Liver (tissue), 9 donors: Measurements from ENCODE around the gene CACNA1E. TPM values are rescaled to one million over a fixed set of nuclear protein-coding genes. Genes with fewer than 3 reads are reported as not detected.

Source experiments
- DNase-seq: peaks from one replicate; pipeline ENCODE4 v3.0.0-alpha.2; 2017; ENCODE audit warnings: low spot score
- H3K27ac ChIP-seq, 2 donors: one replicate each; pipeline ENCODE4 v1.7.0; 2013; ENCODE audit warnings: inconsistent platforms in 2 of 2, low read length in 2 of 2, control low read depth in 1 of 2, low read depth in 1 of 2, mild to moderate bottlenecking in 1 of 2
- H3K27me3 ChIP-seq, 4 donors: one replicate each; pipeline versions ENCODE4 v1.6.1 to v1.7.0; 2013; ENCODE audit warnings: low read length in 3 of 4, inconsistent platforms in 1 of 4, mild to moderate bottlenecking in 1 of 4, moderate library complexity in 1 of 4; ENCODE audit not compliant: control insufficient read depth in 4 of 4, insufficient read depth in 4 of 4
- H3K36me3 ChIP-seq, 4 donors: one replicate each; pipeline versions ENCODE4 v1.6.1 to v1.7.0; 2013; ENCODE audit warnings: low read length in 3 of 4, mild to moderate bottlenecking in 3 of 4, low read depth in 1 of 4, moderate library complexity in 1 of 4; ENCODE audit not compliant: control insufficient read depth in 4 of 4, insufficient read depth in 3 of 4
- H3K4me1 ChIP-seq, 4 donors: one replicate each; pipeline versions ENCODE4 v1.6.1 to v1.7.0; 2013; ENCODE audit warnings: low read length in 3 of 4, mild to moderate bottlenecking in 3 of 4, moderate library complexity in 1 of 4; ENCODE audit not compliant: control insufficient read depth in 4 of 4, insufficient read depth in 4 of 4
- H3K4me3 ChIP-seq, 3 donors: one replicate each; pipeline versions ENCODE4 v1.6.1 to v1.7.0; 2013; ENCODE audit warnings: low read length in 3 of 3, control low read depth in 1 of 3, low read depth in 1 of 3, mild to moderate bottlenecking in 1 of 3
- H3K9ac ChIP-seq, 2 donors: one replicate each; pipeline ENCODE4 v1.7.0; 2013; ENCODE audit warnings: low read length in 2 of 2, mild to moderate bottlenecking in 2 of 2, moderate library complexity in 2 of 2, control low read depth in 1 of 2, low read depth in 1 of 2
- H3K9me3 ChIP-seq, 4 donors: one replicate each; pipeline versions ENCODE4 v1.6.1 to v1.7.0; 2013; ENCODE audit warnings: low read length in 3 of 4; ENCODE audit not compliant: control insufficient read depth in 4 of 4
- EGR1 ChIP-seq, 2 donors: IDR thresholded peaks; 2 replicates each; pipeline ENCODE4 v1.6.1; 2016 to 2018; ENCODE audit warnings: antibody characterized with exemption in 2 of 2, low read depth in 2 of 2
- FOXA1 ChIP-seq: IDR thresholded peaks from 2 replicates; pipeline ENCODE4 v1.6.1; 2016; ENCODE audit warnings: antibody characterized with exemption
- GABPA ChIP-seq, 2 donors: IDR thresholded peaks in 1 of 2; conservative IDR thresholded peaks in 1 of 2; 2 replicates each; pipeline ENCODE4 v1.6.1; 2016; ENCODE audit warnings: antibody characterized with exemption in 2 of 2, mild to moderate bottlenecking in 1 of 2, moderate library complexity in 1 of 2
- HNF4A ChIP-seq, 2 donors: conservative IDR thresholded peaks; 2 replicates each; pipeline ENCODE4 v1.6.1; 2016; ENCODE audit warnings: antibody characterized with exemption in 2 of 2, mild to moderate bottlenecking in 2 of 2
- HNF4G ChIP-seq: IDR thresholded peaks from 2 replicates; pipeline ENCODE4 v1.6.1; 2016; ENCODE audit warnings: antibody characterized with exemption
- JUND ChIP-seq, 2 donors: IDR thresholded peaks; 2 replicates each; pipeline ENCODE4 v1.6.1; 2016; ENCODE audit warnings: antibody characterized with exemption in 2 of 2
- NR2F2 ChIP-seq: IDR thresholded peaks from 2 replicates; pipeline ENCODE4 v1.6.1; 2016; ENCODE audit warnings: antibody characterized with exemption
- RXRA ChIP-seq, 2 donors: IDR thresholded peaks; 2 replicates each; pipeline ENCODE4 v1.6.1; 2017 to 2018; ENCODE audit warnings: antibody characterized with exemption in 2 of 2, mild to moderate bottlenecking in 1 of 2
- SP1 ChIP-seq: IDR thresholded peaks from 2 replicates; pipeline ENCODE4 v1.6.1; 2018; ENCODE audit warnings: antibody characterized with exemption, mild to moderate bottlenecking
- TAF1 ChIP-seq: conservative IDR thresholded peaks from 2 replicates; pipeline ENCODE4 v1.6.1; 2016; ENCODE audit warnings: antibody characterized with exemption, mild to moderate bottlenecking
- WGBS: extraction: QIAGEN DNeasy Blood & Tissue Kit; methylation state at CpG from one replicate; pipeline ENCODE4 v1.1.7; 2013; 5-methylcytosine and 5-hydroxymethylcytosine counted together
- polyA plus RNA-seq, 2 donors: library from polyadenylated mRNA; stranded (reverse) in 1 of 2; unstranded in 1 of 2; fragments of 200-250 nt in 1 of 2; fragments of >200 nt in 1 of 2; fragmentation: Nextera tagmentation in 1 of 2; extraction: Ambion mirVana in 1 of 2; gene quantifications; one replicate each; pipeline versions ENCODE4 v1.2.1 to v1.2.3, GENCODE V29; 2013 to 2015
- total RNA-seq, 2 donors: library from RNA; depleted of rRNA; stranded (reverse); fragments of >200 nt; gene quantifications; one replicate each; pipeline ENCODE4 v1.2.3, GENCODE V29; 2014
- TF ChIP-seq, protein P1 (sequence below): IDR thresholded peaks from 2 replicates; pipeline ENCODE4 v1.6.1; 2016; ENCODE audit warnings: antibody characterized with exemption
- TF ChIP-seq, protein P2 (sequence below): fragments of 150-350 bp; IDR thresholded peaks from 2 replicates; pipeline ENCODE4 v1.5.1; 2017; ENCODE audit warnings: improper control_type of control experiment, low read depth, low read length; ENCODE audit not compliant: missing input control
- TF ChIP-seq, protein P3 (sequence below): IDR thresholded peaks from 2 replicates; pipeline ENCODE4 v1.6.1; 2016; ENCODE audit warnings: antibody characterized with exemption
- TF ChIP-seq, protein P4 (sequence below): IDR thresholded peaks from 2 replicates; pipeline ENCODE4 v1.6.1; 2016; ENCODE audit warnings: antibody characterized with exemption
- TF ChIP-seq, protein P5 (sequence below): IDR thresholded peaks from 2 replicates; pipeline ENCODE4 v1.6.1; 2016; ENCODE audit warnings: antibody characterized with exemption, mild to moderate bottlenecking
- donor health status: healthy.
- donor health status: healthy.
- donor health status: healthy.
- donor health status: healthy.
- donor health status: healthy.

The CACNA1E gene
- total and polyA plus RNA-seq, 4 donors, result under 0.01 to 0.08 (median 0.01) TPM; not detected in 1

DNA sequence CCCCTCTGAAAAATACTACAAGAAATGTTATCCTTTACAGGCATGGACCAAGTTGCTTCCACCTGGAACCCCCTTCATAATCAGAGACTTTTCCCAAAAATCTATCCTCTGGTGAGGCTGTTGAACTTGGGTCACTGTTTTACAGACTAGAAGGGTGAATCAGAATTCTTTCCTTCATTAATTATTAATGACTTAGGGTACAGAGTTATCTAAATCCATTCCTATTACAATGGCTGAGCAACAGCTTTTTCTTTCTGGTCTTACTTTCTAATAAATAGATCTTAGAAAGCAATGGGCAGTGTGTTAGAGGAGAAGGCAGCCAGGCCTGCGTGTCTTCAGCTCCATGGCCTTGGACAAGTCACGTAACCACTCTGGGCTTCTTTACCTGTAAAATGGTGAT lies 294.0 kb downstream of the CACNA1E start:
- Histone ChIP-seq H3K4me1 (no peaks in the 10 kb centered on the region), H3K4me3 (no peak overlapping the region), H3K27ac (no peak overlapping the region), H3K9me3 (no peaks in the 10 kb centered on the region), H3K27me3 (peaks cover 0 to 3% (median 0%) of the 10 kb centered on the region in 4 donors), H3K36me3 (no peaks in the 10 kb centered on the region), H3K9ac (no peak overlapping the region)
- 83% methylated on average over 2 of the region's 2 CpGs for WGBS
- DNase-seq, result no peak
- TF ChIP-seq, protein P1, sequence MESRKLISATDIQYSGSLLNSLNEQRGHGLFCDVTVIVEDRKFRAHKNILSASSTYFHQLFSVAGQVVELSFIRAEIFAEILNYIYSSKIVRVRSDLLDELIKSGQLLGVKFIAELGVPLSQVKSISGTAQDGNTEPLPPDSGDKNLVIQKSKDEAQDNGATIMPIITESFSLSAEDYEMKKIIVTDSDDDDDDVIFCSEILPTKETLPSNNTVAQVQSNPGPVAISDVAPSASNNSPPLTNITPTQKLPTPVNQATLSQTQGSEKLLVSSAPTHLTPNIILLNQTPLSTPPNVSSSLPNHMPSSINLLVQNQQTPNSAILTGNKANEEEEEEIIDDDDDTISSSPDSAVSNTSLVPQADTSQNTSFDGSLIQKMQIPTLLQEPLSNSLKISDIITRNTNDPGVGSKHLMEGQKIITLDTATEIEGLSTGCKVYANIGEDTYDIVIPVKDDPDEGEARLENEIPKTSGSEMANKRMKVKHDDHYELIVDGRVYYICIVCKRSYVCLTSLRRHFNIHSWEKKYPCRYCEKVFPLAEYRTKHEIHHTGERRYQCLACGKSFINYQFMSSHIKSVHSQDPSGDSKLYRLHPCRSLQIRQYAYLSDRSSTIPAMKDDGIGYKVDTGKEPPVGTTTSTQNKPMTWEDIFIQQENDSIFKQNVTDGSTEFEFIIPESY, result no peak
- TF ChIP-seq HNF4A (conservative IDR thresholded peaks at IDR 0.05) (no peak), EGR1 (IDR thresholded peaks at IDR 0.05; ENCODE audit: low read depth in 2 of 2) (no peak), HNF4G (no peak), GABPA (IDR thresholded peaks at IDR 0.05 in 1 of 2, conservative IDR thresholded peaks at IDR 0.05 in 1 of 2) (no peak), NR2F2 (no peak), FOXA1 (no peak), TAF1 (no peak), RXRA (IDR thresholded peaks at IDR 0.05) (no peak), JUND (IDR thresholded peaks at IDR 0.05) (no peak), SP1 (no peak)
- TF ChIP-seq, protein P2, sequence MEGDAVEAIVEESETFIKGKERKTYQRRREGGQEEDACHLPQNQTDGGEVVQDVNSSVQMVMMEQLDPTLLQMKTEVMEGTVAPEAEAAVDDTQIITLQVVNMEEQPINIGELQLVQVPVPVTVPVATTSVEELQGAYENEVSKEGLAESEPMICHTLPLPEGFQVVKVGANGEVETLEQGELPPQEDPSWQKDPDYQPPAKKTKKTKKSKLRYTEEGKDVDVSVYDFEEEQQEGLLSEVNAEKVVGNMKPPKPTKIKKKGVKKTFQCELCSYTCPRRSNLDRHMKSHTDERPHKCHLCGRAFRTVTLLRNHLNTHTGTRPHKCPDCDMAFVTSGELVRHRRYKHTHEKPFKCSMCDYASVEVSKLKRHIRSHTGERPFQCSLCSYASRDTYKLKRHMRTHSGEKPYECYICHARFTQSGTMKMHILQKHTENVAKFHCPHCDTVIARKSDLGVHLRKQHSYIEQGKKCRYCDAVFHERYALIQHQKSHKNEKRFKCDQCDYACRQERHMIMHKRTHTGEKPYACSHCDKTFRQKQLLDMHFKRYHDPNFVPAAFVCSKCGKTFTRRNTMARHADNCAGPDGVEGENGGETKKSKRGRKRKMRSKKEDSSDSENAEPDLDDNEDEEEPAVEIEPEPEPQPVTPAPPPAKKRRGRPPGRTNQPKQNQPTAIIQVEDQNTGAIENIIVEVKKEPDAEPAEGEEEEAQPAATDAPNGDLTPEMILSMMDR, result no peak
- TF ChIP-seq, protein P3, sequence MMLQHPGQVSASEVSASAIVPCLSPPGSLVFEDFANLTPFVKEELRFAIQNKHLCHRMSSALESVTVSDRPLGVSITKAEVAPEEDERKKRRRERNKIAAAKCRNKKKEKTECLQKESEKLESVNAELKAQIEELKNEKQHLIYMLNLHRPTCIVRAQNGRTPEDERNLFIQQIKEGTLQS, result no peak
- TF ChIP-seq, protein P4, sequence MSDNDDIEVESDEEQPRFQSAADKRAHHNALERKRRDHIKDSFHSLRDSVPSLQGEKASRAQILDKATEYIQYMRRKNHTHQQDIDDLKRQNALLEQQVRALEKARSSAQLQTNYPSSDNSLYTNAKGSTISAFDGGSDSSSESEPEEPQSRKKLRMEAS, result no peak
- TF ChIP-seq, protein P5, sequence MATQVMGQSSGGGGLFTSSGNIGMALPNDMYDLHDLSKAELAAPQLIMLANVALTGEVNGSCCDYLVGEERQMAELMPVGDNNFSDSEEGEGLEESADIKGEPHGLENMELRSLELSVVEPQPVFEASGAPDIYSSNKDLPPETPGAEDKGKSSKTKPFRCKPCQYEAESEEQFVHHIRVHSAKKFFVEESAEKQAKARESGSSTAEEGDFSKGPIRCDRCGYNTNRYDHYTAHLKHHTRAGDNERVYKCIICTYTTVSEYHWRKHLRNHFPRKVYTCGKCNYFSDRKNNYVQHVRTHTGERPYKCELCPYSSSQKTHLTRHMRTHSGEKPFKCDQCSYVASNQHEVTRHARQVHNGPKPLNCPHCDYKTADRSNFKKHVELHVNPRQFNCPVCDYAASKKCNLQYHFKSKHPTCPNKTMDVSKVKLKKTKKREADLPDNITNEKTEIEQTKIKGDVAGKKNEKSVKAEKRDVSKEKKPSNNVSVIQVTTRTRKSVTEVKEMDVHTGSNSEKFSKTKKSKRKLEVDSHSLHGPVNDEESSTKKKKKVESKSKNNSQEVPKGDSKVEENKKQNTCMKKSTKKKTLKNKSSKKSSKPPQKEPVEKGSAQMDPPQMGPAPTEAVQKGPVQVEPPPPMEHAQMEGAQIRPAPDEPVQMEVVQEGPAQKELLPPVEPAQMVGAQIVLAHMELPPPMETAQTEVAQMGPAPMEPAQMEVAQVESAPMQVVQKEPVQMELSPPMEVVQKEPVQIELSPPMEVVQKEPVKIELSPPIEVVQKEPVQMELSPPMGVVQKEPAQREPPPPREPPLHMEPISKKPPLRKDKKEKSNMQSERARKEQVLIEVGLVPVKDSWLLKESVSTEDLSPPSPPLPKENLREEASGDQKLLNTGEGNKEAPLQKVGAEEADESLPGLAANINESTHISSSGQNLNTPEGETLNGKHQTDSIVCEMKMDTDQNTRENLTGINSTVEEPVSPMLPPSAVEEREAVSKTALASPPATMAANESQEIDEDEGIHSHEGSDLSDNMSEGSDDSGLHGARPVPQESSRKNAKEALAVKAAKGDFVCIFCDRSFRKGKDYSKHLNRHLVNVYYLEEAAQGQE, result no peak

DNA sequence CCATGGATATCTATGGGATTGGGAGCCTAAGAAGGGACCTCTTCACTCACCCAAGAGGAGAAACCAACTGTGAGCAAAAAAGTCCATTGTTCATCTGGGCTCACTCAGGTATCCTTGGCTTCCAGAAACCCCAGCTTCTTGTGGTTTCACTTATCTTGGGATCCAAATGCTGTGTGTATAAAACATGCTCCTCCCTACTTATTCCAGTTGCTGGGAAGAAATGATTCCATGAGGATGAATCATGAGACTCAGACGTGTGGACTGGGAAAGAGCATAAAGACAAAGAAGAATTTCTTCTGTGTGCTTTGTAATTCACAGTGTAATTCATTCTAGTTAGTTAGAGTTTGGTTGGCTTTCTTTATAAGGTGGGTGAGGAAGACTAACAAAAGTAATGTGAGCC lies 294.5 kb downstream of the CACNA1E start:
- WGBS, result 43% methylated on average over 1 of the region's 1 CpG
- TF ChIP-seq NR2F2, result no peak
- TF ChIP-seq, protein P5, result no peak
- H3K9me3 ChIP-seq, result no peaks in the 10 kb centered on the region

More for the DNA sequence above, 294.5 kb downstream of the CACNA1E start:
- Histone ChIP-seq H3K27ac (no peak overlapping the region), H3K4me1 (no peaks in the 10 kb centered on the region), H3K36me3 (no peaks in the 10 kb centered on the region), H3K27me3 (peaks cover 0 to 3% (median 0%) of the 10 kb centered on the region in 4 donors), H3K4me3 (no peak overlapping the region), H3K9ac (no peak overlapping the region)
- no peak for DNase-seq
